ENCODE results near the gene DUSP7.

GRCh38 chr3:52046902-52047239, 9.5 kb downstream of the DUSP7 start:
- TF ChIP-seq BHLHE40 (IDR thresholded peaks at IDR 0.05; ENCODE audit: borderline replicate concordance) (no peak), FOXK2 (IDR thresholded peaks at IDR 0.05) (no peak)
